Trophoblast cell (in vitro differentiated cells and primary cell): ENCODE results near the gene MICU2.

Experiments
- DNase-seq, 2 donors: peaks; one replicate each; pipeline ENCODE4 v3.0.0-alpha.2; 2016
- H2AFZ ChIP-seq: 2 replicates; pipeline ENCODE4 v1.6.1; 2013; ENCODE audit warnings: low read length, moderate library complexity, mild to moderate bottlenecking; ENCODE audit not compliant: insufficient read depth, poor library complexity
- H2AK5ac ChIP-seq: 2 replicates; pipeline ENCODE4 v1.6.1; 2013; ENCODE audit warnings: mild to moderate bottlenecking, low read length
- H2BK120ac ChIP-seq: 2 replicates; pipeline ENCODE4 v1.6.1; 2013; ENCODE audit warnings: low read length, mild to moderate bottlenecking, moderate library complexity; ENCODE audit not compliant: insufficient read depth, poor library complexity
- H2BK12ac ChIP-seq: 2 replicates; pipeline ENCODE4 v1.6.1; 2013; ENCODE audit warnings: mild to moderate bottlenecking, low read length, moderate library complexity
- H2BK5ac ChIP-seq: 2 replicates; pipeline ENCODE4 v1.6.1; 2013; ENCODE audit warnings: low read length, low read depth, moderate library complexity, mild to moderate bottlenecking; ENCODE audit not compliant: poor library complexity
- H3K14ac ChIP-seq: 2 replicates; pipeline ENCODE4 v1.6.1; 2013; ENCODE audit warnings: mild to moderate bottlenecking, low read length
- H3K18ac ChIP-seq: 2 replicates; pipeline ENCODE4 v1.6.1; 2013; ENCODE audit warnings: mild to moderate bottlenecking, low read length
- H3K23ac ChIP-seq: 2 replicates; pipeline ENCODE4 v1.6.1; 2013; ENCODE audit warnings: low read length
- H3K27ac ChIP-seq: 2 replicates; pipeline ENCODE4 v1.5.1; 2013; ENCODE audit warnings: low read depth, mild to moderate bottlenecking, inconsistent platforms, low read length, moderate library complexity
- H3K27me3 ChIP-seq: 2 replicates; pipeline ENCODE4 v1.6.1; 2013; ENCODE audit warnings: inconsistent platforms, mild to moderate bottlenecking, low read length, moderate library complexity; ENCODE audit not compliant: insufficient read depth
- H3K36me3 ChIP-seq, 2 experiments: 1 replicate in 1 of 2; 2 replicates in 1 of 2; pipeline ENCODE4 v1.6.1; 2013; ENCODE audit warnings: low read length in 2 of 2, mild to moderate bottlenecking in 2 of 2, moderate library complexity in 1 of 2; ENCODE audit not compliant: insufficient read depth in 2 of 2, control insufficient read depth in 1 of 2
- H3K4ac ChIP-seq: 2 replicates; pipeline ENCODE4 v1.6.1; 2013; ENCODE audit warnings: low read depth, mild to moderate bottlenecking, low read length, moderate library complexity
- H3K4me1 ChIP-seq, 2 experiments: 1 replicate in 1 of 2; 2 replicates in 1 of 2; pipeline ENCODE4 v1.6.1; 2013; ENCODE audit warnings: low read length in 2 of 2, mild to moderate bottlenecking in 2 of 2, moderate library complexity in 1 of 2; ENCODE audit not compliant: insufficient read depth in 2 of 2, control insufficient read depth in 1 of 2
- H3K4me2 ChIP-seq: 2 replicates; pipeline ENCODE4 v1.6.1; 2013; ENCODE audit warnings: inconsistent platforms, mild to moderate bottlenecking, low read length, moderate library complexity
- H3K4me3 ChIP-seq: 2 replicates; pipeline ENCODE4 v1.5.1; 2013; ENCODE audit warnings: mild to moderate bottlenecking, low read depth, low read length, inconsistent platforms
- H3K79me1 ChIP-seq: one replicate; pipeline ENCODE4 v1.6.1; 2013; ENCODE audit warnings: low read length
- H3K79me2 ChIP-seq: 2 replicates; pipeline ENCODE4 v1.6.1; 2013; ENCODE audit warnings: low read length, mild to moderate bottlenecking; ENCODE audit not compliant: control insufficient read depth, insufficient read depth, poor library complexity
- H3K9ac ChIP-seq: 2 replicates; pipeline ENCODE4 v1.6.1; 2013; ENCODE audit warnings: mild to moderate bottlenecking, low read length
- H3K9me3 ChIP-seq: 2 replicates; pipeline ENCODE4 v1.6.1; 2013; ENCODE audit warnings: low read depth, mild to moderate bottlenecking, control low read depth, inconsistent platforms, low read length; ENCODE audit not compliant: insufficient read depth
- H4K12ac ChIP-seq: 2 replicates; pipeline ENCODE4 v1.6.1; 2013; ENCODE audit warnings: low read depth, mild to moderate bottlenecking, low read length, moderate library complexity
- H4K8ac ChIP-seq: 2 replicates; pipeline ENCODE4 v1.6.1; 2013; ENCODE audit warnings: low read depth, mild to moderate bottlenecking, low read length, moderate library complexity
- H4K91ac ChIP-seq: one replicate; pipeline ENCODE4 v1.6.1; 2013; ENCODE audit warnings: low read depth, mild to moderate bottlenecking, low read length, moderate library complexity
- WGBS: extraction: QIAGEN DNeasy Blood & Tissue Kit; methylation state at CpG from one replicate; pipeline ENCODE4 v1.1.7; 2013; ENCODE audit warnings: missing lambda C conversion rate; ENCODE audit not compliant: insufficient read length, insufficient coverage; ENCODE audit errors: extremely low coverage; 5-methylcytosine and 5-hydroxymethylcytosine counted together

The MICU2 gene

DNA sequence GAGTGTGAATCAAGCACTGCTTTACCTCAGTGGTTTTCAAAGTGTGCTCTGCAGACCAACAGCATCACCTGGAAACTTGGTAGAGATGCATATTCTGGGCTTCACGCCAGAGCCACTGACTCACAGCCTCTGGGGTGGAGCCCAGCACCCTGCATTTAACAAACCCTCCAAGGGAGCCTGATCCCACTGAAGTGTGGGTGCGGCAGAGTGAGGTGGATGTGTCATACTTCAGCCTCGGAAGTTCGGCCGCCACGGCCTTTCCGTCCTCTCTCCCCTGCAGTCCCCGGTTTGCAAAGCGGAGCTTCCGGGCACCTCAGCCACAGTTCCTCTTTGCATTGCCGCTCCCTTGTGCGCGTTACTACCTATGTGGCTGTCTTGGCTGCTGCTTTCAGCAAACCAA, 33.3 kb upstream of the MICU2 start:
- H3K27ac ChIP-seq = no peak overlapping the region
- no peak overlapping the region for H4K8ac ChIP-seq
- no peak overlapping the region for H3K4ac ChIP-seq
- H3K18ac ChIP-seq = no peak overlapping the region
- no peak overlapping the region for H4K91ac ChIP-seq
- no peak overlapping the region for H4K12ac ChIP-seq
- no peaks in the 10 kb centered on the region for H3K79me2 ChIP-seq
- no peaks in the 10 kb centered on the region for H3K27me3 ChIP-seq
- no peak overlapping the region for H2BK12ac ChIP-seq
- H2BK5ac ChIP-seq = no peak overlapping the region
- H3K4me2 ChIP-seq = no peak overlapping the region
- no peak overlapping the region for H3K4me3 ChIP-seq
- no peaks in the 10 kb centered on the region for H3K79me1 ChIP-seq
- H3K9me3 ChIP-seq = no peaks in the 10 kb centered on the region
- no peak overlapping the region for H3K14ac ChIP-seq
- no peak overlapping the region for H2AFZ ChIP-seq
- H3K4me1 ChIP-seq = no peaks in the 10 kb centered on the region
- no peak overlapping the region for H2BK120ac ChIP-seq
- H3K9ac ChIP-seq = no peak overlapping the region
- DNase-seq = no peak
- no peaks in the 10 kb centered on the region for H3K36me3 ChIP-seq
- no peak overlapping the region for H2AK5ac ChIP-seq
- no CpG with 5 or more reads among the region's 13 CpGs for WGBS
- no peak overlapping the region for H3K23ac ChIP-seq

DNA sequence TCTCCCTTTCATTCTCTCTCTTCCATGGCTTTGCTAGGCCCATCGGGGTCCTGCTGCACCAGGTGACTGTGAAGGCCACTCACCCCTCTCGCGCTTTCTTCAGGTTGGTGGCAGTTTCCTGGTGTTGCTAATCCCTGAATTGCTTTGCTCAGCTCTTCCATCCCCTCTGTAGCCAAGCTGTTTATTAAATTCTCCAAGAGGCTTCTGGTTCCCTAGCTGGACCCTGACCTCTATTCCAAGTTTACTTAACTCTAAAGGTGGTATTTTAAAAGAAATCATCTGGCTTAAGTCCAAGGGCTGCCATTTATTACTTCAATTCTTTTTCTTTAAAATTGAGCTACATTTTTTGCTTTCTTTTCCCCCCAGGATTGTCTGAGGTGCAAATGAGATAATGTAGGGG, 32.7 kb upstream of the MICU2 start:
- H4K12ac ChIP-seq = no peak overlapping the region
- no peaks in the 10 kb centered on the region for H3K9me3 ChIP-seq
- H3K4me3 ChIP-seq = no peak overlapping the region
- no CpG with 5 or more reads among the region's 3 CpGs for WGBS
- H4K8ac ChIP-seq = no peak overlapping the region
- no peak overlapping the region for H2AFZ ChIP-seq
- H3K18ac ChIP-seq = no peak overlapping the region
- H3K23ac ChIP-seq = no peak overlapping the region
- no peak overlapping the region for H4K91ac ChIP-seq
- no peaks in the 10 kb centered on the region for H3K27me3 ChIP-seq
- H2BK5ac ChIP-seq = no peak overlapping the region
- H3K4me1 ChIP-seq = no peaks in the 10 kb centered on the region
- H3K79me2 ChIP-seq = no peaks in the 10 kb centered on the region
- H3K9ac ChIP-seq = no peak overlapping the region
- H3K4me2 ChIP-seq = no peak overlapping the region
- H3K27ac ChIP-seq = no peak overlapping the region
- no peak for DNase-seq
- no peak overlapping the region for H3K4ac ChIP-seq
- no peaks in the 10 kb centered on the region for H3K79me1 ChIP-seq
- no peak overlapping the region for H3K14ac ChIP-seq
- H2BK120ac ChIP-seq = no peak overlapping the region
- no peak overlapping the region for H2AK5ac ChIP-seq
- no peaks in the 10 kb centered on the region for H3K36me3 ChIP-seq
- H2BK12ac ChIP-seq = no peak overlapping the region

DNA sequence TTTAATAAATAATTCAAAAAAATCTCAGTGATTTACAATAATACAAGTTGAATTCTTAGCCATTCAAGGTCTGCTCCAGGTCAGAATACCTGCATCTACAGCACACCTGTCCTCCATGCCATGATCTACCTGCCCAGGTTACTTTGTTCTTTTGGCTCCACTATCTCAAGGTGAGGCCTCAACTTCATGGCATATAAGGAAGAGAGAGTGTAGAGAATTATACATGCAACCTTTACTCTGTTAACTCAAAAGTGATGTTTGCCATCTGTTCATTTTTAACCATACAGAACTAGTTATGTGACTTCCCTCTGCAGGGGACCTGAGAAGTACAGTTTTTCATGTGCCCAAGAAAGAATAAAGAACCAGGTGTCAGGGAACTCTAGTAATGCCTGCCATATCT, 28.2 kb upstream of the MICU2 start:
- H3K79me2 ChIP-seq = no peaks in the 10 kb centered on the region

DNA sequence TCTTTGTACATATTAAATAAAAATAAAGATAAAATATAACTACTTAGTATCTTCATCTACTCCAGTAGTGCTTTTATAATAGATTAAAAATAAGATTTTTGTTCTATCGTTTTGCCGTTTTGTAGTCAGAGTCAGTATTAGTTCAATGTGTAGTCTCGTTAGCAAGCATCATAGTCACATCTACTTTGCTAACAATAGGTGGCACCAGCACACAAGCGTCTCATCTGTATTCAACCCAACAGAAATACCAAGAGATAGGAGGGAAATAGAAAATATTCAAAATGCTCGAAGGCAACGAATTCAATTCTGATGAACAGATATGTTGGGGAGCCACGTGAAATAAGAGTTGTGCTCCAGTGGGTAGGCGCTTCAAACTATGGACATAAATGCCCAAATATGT, 21.4 kb upstream of the MICU2 start:
- Histone ChIP-seq H4K8ac (no peak overlapping the region), H3K4ac (no peak overlapping the region), H3K4me2 (no peak overlapping the region), H3K27me3 (no peaks in the 10 kb centered on the region), H3K23ac (no peak overlapping the region), H2AFZ (no peak overlapping the region), H3K27ac (no peak overlapping the region), H3K14ac (no peak overlapping the region), H3K18ac (no peak overlapping the region), H2BK5ac (no peak overlapping the region), H4K12ac (no peak overlapping the region), H3K4me1 (no peaks in the 10 kb centered on the region), H2AK5ac (no peak overlapping the region), H3K36me3 (no peaks in the 10 kb centered on the region), H3K4me3 (no peak overlapping the region), H3K9ac (no peak overlapping the region), H2BK120ac (no peak overlapping the region), H3K9me3 (no peaks in the 10 kb centered on the region), H4K91ac (no peak overlapping the region), H3K79me2 (no peaks in the 10 kb centered on the region), H2BK12ac (no peak overlapping the region), H3K79me1 (no peaks in the 10 kb centered on the region)
- no CpG with 5 or more reads among the region's 8 CpGs for WGBS
- DNase-seq = peak in 1 of 2 donors; percentile 48

More for the DNA sequence above, 28.2 kb upstream of the MICU2 start:
- no peak overlapping the region for H3K4me2 ChIP-seq
- no peak overlapping the region for H3K9ac ChIP-seq
- H3K4ac ChIP-seq = no peak overlapping the region
- no peak overlapping the region for H2BK5ac ChIP-seq
- H3K27ac ChIP-seq = no peak overlapping the region
- no peaks in the 10 kb centered on the region for H3K36me3 ChIP-seq
- H3K4me1 ChIP-seq = no peaks in the 10 kb centered on the region
- no peak overlapping the region for H4K8ac ChIP-seq
- no peak overlapping the region for H4K12ac ChIP-seq
- no peak for DNase-seq
- H3K18ac ChIP-seq = no peak overlapping the region
- H2AK5ac ChIP-seq = no peak overlapping the region
- H3K4me3 ChIP-seq = no peak overlapping the region
- no peak overlapping the region for H3K23ac ChIP-seq
- no peaks in the 10 kb centered on the region for H3K27me3 ChIP-seq
- no peak overlapping the region for H4K91ac ChIP-seq
- H2BK120ac ChIP-seq = no peak overlapping the region
- H3K14ac ChIP-seq = no peak overlapping the region
- no peak overlapping the region for H2BK12ac ChIP-seq
- no peak overlapping the region for H2AFZ ChIP-seq
- no peaks in the 10 kb centered on the region for H3K9me3 ChIP-seq
- no peaks in the 10 kb centered on the region for H3K79me1 ChIP-seq
